GM19438 (cell line): ENCODE results near the gene CASD1.

Experiments
- ATAC-seq: cut with Tn5 transposase; IDR thresholded peaks from one replicate; pipeline ENCODE4 v1.9.1; 2021; ENCODE audit warnings: low read depth; ENCODE audit not compliant: unreplicated experiment

Gene CASD1

DNA sequence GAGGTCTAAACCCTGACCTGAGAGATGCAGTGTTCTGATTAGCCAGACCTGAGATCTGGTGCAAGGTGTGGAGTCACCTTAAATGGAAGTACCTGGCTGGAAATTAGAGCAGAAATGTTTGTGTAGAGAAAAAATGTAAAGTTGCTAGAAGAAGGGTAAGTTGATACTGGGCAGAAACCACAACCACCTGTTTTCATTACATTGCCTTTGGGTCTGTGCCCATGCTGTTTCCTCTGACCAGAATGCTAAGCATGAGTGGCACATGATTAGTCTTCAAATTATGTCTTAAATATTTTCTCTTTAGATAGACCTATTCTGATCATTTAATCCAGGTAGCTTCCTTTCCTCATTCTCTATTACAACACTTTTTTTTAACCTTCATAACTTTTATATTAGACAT is 69.0 kb downstream of the CASD1 start:
- no peak for ATAC-seq

DNA sequence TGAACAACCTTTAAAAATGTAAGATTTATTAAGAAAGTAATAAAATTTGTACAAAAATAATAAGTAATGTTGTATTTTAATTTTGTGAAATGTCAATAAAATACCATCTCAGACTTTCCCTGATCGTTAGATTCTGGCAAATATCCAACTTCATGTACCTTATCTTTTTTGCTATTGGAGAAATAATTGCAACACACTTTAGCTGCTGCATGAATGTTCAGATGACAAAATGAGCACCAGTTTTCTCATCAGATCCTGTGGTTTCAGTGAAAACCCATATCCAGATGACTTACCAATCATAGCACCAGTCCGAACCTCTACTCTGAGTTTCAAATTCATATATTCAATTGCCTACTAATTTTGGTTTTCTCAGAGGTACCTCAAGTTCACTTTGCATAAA is 69.9 kb downstream of the CASD1 start:
- no peak for ATAC-seq

GRCh38 chr7:94580601-94581000 is 71.0 kb downstream of the CASD1 start:
- ATAC-seq = no peak

- ATAC-seq = no peak
Measured at GRCh38 chr7:94584113-94584512, 74.5 kb downstream of the CASD1 start.

DNA sequence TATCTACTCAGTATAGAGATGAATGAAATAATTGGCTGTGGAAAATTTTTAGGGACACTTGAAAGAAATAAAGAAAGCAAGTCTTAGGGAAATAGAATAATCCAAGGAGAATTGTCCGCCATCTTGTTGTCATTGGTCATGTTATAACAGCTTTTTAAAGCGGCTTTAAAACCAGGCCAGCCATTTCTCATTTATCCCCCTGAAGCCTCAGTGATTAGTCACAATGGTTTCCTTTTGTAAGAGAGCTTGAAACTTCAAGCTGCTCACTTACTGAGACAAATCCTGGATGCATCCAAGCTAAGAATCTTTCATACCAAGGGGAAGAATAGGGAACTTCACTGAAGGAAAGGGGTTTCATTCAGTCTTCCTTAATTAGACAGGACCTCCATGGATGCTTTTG is 78.5 kb downstream of the CASD1 start:
- ATAC-seq = no peak

DNA sequence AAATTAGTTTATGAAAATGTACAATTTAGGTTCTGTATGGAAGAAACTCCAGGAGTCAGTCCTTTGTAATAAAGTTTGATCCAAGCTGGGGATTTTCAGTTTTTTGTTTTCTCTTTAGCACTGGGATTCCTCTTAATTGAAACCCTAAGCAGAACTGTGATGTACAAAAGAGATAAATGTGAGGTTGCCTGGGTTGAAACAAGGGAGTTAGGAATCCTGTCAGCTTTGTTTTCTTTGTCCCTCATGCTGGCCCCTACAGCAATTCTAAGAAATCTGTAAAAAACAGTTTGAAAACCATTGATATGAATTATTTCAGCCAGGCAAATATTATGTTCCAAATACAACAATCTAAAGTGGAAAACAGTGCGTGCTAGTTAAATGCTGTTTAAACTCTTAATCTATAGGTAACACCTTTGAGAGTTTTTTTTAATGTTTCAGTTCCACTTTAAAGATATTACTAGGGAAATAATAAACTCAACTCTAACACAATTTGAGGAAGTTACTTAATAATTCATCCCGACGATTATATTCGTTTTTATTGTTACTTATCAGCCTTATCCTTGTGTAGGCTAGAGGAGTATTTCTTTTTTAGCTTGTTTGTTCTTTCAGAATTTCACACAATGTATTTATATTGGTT is 81.0 kb downstream of the CASD1 start:
- ATAC-seq = no peak

DNA sequence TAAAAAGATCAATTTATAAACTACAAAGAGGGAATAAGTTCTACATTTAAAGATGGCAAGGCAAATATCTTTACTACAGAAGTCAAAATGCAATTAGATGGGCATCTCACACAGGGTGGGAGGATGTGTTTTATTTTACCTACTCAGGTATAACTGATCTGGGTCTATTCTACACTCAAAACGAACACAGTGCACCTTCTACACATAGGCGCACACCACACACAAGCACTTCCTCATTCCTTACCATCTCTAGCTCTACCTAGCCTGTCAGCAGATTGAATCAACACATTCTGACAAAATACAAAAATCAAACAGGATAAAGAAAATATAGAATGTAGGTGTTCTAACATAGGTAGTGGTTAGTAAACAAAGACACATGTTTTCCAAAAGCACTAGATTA is 81.6 kb downstream of the CASD1 start:
- no peak for ATAC-seq

DNA sequence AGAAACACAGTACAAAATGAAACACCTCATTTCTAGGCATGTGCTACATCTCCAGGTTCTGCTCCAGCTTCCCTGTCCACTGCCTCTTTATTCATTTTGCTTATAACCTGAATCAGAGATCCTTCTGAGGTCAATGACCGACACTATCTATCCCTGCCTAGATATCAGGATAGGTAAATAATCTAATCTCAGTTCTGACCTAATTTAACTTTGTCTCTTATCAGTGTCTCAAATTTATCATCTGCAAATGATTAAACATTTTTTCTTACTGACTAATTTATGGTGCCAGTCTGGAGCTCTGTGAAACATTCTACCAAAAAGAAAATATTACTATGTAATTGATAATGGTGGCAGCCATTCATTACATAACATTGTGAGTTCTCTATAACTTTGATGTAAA is 85.3 kb downstream of the CASD1 start:
- ATAC-seq = no peak

DNA sequence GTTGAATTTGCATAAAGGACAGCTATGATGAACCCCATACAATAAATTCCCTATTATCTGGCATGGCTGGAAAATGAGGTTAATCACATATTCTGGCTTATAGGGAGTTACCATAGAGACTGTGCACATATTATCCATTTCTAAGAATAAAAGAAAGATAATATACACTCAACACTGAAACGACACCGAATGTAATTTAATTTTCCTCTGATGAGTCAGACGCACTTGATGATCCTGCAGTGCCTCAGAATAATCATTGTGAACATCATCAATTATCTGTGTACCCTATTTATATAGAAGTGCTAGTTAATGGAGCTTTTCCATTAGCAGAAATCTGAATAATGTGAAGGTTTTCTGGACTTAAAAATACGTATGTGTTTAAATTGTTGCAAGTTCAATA is 86.1 kb downstream of the CASD1 start:
- ATAC-seq = no peak

DNA sequence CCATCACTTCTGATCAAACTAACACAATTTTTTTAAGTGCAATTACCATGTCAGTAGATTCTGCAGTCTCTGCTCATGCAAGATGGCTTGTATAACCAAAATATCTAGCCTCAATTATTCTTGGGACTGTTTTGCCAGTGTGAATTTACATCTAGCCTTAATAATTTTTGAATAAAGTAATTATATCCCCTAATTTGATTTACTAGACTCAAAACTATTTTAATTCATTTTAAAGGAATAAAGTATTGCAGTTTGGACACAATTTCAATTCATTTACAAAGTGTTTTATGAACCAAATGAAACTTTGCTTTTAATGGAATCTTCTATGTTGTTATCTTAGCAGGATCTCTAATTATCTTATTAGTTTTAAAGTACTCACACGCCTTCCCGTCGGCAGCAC is 90.7 kb downstream of the CASD1 start:
- no peak for ATAC-seq

DNA sequence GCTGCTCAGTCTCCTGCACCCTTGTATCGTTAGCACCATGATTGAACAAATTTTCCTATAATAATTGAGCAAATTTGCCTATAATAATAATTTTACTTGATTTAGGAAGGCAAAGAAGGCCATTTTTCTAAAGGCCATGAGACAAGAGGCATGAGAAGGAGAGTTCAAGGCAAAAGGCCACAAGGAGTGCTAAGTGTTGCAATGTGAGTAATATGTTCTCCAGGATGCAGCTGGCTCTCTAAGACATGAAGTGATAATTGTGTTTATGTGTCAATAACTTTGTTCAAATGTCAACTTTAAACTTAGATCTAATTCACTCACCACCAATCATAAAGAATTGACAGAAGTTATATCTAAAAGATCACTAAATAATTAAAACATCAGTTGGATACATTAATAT is 92.6 kb downstream of the CASD1 start:
- no peak for ATAC-seq

GRCh38 chr7:94605031-94605430 is 95.4 kb downstream of the CASD1 start:
- ATAC-seq = no peak
